ENCODE results near the gene ATP9B.

GRCh38 chr18:79257480-79257879 is 188.3 kb downstream of the ATP9B start:
- TF ChIP-seq POLR2AphosphoS5 (IDR thresholded peaks at IDR 0.05; ENCODE audit: insufficient read depth in 1 of 2, low read depth in 1 of 2) (no peak), CTCF (IDR thresholded peaks at IDR 0.05) (no peak)

Measured in vagina (tissue), 2 donors.